GM18519 (cell line): ENCODE data around the gene SBF2.

Source experiments
- ATAC-seq: cut with Tn5 transposase; IDR thresholded peaks from one replicate; pipeline ENCODE4 v1.9.1; 2021; ENCODE audit warnings: mild to moderate bottlenecking, moderate library complexity; ENCODE audit not compliant: unreplicated experiment, low FRiP score

SBF2 gene

GRCh38 chr11:9868641-9869040, 425.4 kb downstream of the SBF2 start:
- ATAC-seq, result no peak

- no peak for ATAC-seq
These were observed 431.0 kb downstream of the SBF2 start for GRCh38 chr11:9862981-9863380.

- peak; percentile 84 for ATAC-seq
These were observed 431.9 kb downstream of the SBF2 start for GRCh38 chr11:9861860-9862725.

GRCh38 chr11:9859554-9860305, 434.3 kb downstream of the SBF2 start:
- no peak for ATAC-seq

GRCh38 chr11:9858822-9859221, 435.2 kb downstream of the SBF2 start:
- no peak for ATAC-seq

GRCh38 chr11:9858218-9858617, 435.8 kb downstream of the SBF2 start:
- ATAC-seq, result no peak

GRCh38 chr11:9855579-9856287, 438.3 kb downstream of the SBF2 start:
- no peak for ATAC-seq

GRCh38 chr11:9853929-9854552, 440.0 kb downstream of the SBF2 start:
- ATAC-seq, result no peak

- no peak for ATAC-seq
These were observed 441.6 kb downstream of the SBF2 start for GRCh38 chr11:9852465-9852864.

GRCh38 chr11:9851366-9851765, 442.7 kb downstream of the SBF2 start:
- no peak for ATAC-seq

- ATAC-seq, result no peak
These were observed 443.7 kb downstream of the SBF2 start for GRCh38 chr11:9850224-9850895.

- no peak for ATAC-seq
These were observed 444.6 kb downstream of the SBF2 start for GRCh38 chr11:9849389-9849788.

GRCh38 chr11:9847636-9848035, 446.4 kb downstream of the SBF2 start:
- no peak for ATAC-seq

GRCh38 chr11:9842923-9843322, 451.1 kb downstream of the SBF2 start:
- ATAC-seq, result no peak

- no peak for ATAC-seq
These were observed 453.5 kb downstream of the SBF2 start for GRCh38 chr11:9840460-9841004.

GRCh38 chr11:9839550-9839949, 454.5 kb downstream of the SBF2 start:
- ATAC-seq, result no peak

GRCh38 chr11:9838961-9839360, 455.1 kb downstream of the SBF2 start:
- peak; percentile 61 for ATAC-seq

- ATAC-seq, result no peak
These were observed 455.8 kb downstream of the SBF2 start for GRCh38 chr11:9838229-9838628.

- no peak for ATAC-seq
These were observed 459.7 kb downstream of the SBF2 start for GRCh38 chr11:9834291-9834690.

GRCh38 chr11:9831122-9831521, 462.9 kb downstream of the SBF2 start:
- ATAC-seq, result no peak
